HG03469 (cell line): ENCODE data around the gene C6orf62.
"Not testable (repeated sequence)": the region's sequence is repeated elsewhere in the genome, so short reads cannot be mapped to it uniquely, and the experiment has no call there.

Experiments used
- ATAC-seq: cut with Tn5 transposase; IDR thresholded peaks from one replicate; pipeline ENCODE4 v1.9.1; 2021; ENCODE audit warnings: mild to moderate bottlenecking, moderate library complexity, moderate number of reproducible peaks; ENCODE audit not compliant: unreplicated experiment

The C6orf62 gene

GRCh38 chr6:24743265-24743943 is 24.4 kb upstream of the C6orf62 start:
- peak; percentile 84 for ATAC-seq

- no peak for ATAC-seq
These were observed 23.3 kb upstream of the C6orf62 start for GRCh38 chr6:24742216-24742738.

GRCh38 chr6:24740861-24741260 is 21.9 kb upstream of the C6orf62 start:
- no peak for ATAC-seq

GRCh38 chr6:24738741-24739140 is 19.8 kb upstream of the C6orf62 start:
- no peak for ATAC-seq

- ATAC-seq = not testable (repeated sequence)
These were observed 15.8 kb upstream of the C6orf62 start for GRCh38 chr6:24734710-24735109.

- no peak for ATAC-seq
These were observed 15.2 kb upstream of the C6orf62 start for GRCh38 chr6:24734166-24734565.

- ATAC-seq = not testable (repeated sequence)
These were observed 12.6 kb upstream of the C6orf62 start for GRCh38 chr6:24731456-24732134.

GRCh38 chr6:24730653-24731052 is 11.7 kb upstream of the C6orf62 start:
- ATAC-seq = not testable (repeated sequence)

GRCh38 chr6:24723270-24723669 is 4.3 kb upstream of the C6orf62 start:
- ATAC-seq = no peak

GRCh38 chr6:24721461-24722215 is 2.7 kb upstream of the C6orf62 start:
- peak; percentile 14 for ATAC-seq

GRCh38 chr6:24720604-24721460 is 1.9 kb upstream of the C6orf62 start:
- peak; percentile 75 for ATAC-seq

- ATAC-seq = no peak
These were observed 1.2 kb upstream of the C6orf62 start for GRCh38 chr6:24720131-24720603.

GRCh38 chr6:24718449-24719124 is 367 bp downstream of the C6orf62 start:
- ATAC-seq = no peak

GRCh38 chr6:24716602-24717148 is 2.3 kb downstream of the C6orf62 start:
- not testable (repeated sequence) for ATAC-seq

- ATAC-seq = no peak
These were observed 8.2 kb downstream of the C6orf62 start for GRCh38 chr6:24710519-24711303.

- ATAC-seq = no peak
These were observed 9.8 kb downstream of the C6orf62 start for GRCh38 chr6:24709014-24709711.

GRCh38 chr6:24708612-24709011 is 10.3 kb downstream of the C6orf62 start:
- no peak for ATAC-seq

GRCh38 chr6:24704468-24704867 is 14.5 kb downstream of the C6orf62 start:
- no peak for ATAC-seq
